K562 (cell line): Measurements from ENCODE around the gene MAGI1. TPM values are rescaled to one million over a fixed set of nuclear protein-coding genes. Genes with fewer than 3 reads are reported as not detected.

Experiments
- ATAC-seq: fragments of 200-7000 bp; cut with Tn5 transposase; 3 replicates; pipeline ENCODE4 v1.9.1; 2020; ENCODE audit warnings: moderate library complexity
- BruUV-seq: library from RNA; stranded (reverse); fragments of 400-500 nt; replicated peaks from 2 replicates; lab custom pipeline; 2021; lab: Mats Ljungman, UMichigan
- CTCF ChIA-PET: fragments of 300-600 bp; formaldehyde crosslinking; extraction: SDS; loops from one replicate; lab custom pipeline; 2021; ENCODE audit warnings: low intra/inter-chr PET ratio; lab: Yijun Ruan, JAX
- POLR2A ChIA-PET: fragments of 300-600, 350-650 bp; sonication (Branson Sonifier 250); formaldehyde crosslinking; extraction: SDS; loops from one replicate; lab custom pipeline; 2021; ENCODE audit warnings: antibody characterized with exemption, inconsistent platforms; lab: Yijun Ruan, JAX
- DNase-seq, 4 experiments: peaks; one replicate each; pipeline versions ENCODE4 v3.0.0 to v3.0.0-alpha.2; 2011 to 2018; ENCODE audit warnings: low spot score in 3 of 4, mixed read lengths in 3 of 4; ENCODE audit errors: extremely low read depth in 1 of 4
- FAIRE-seq: peaks from 2 replicates; lab custom pipeline; 2011; peaks lifted over from hg19 to GRCh38; lab: Jason Lieb, UNC
- H2AFZ ChIP-seq: 2 replicates; pipeline ENCODE4 v1.6.0; 2011; ENCODE audit warnings: low read depth, low read length, control low read depth, inconsistent platforms
- H3K27ac ChIP-seq: fragments of 200-600 bp; 3 replicates; pipeline ENCODE4 v1.8.0; 2011; ENCODE audit warnings: low read depth, mild to moderate bottlenecking, control low read depth, inconsistent platforms, low read length, moderate library complexity, mixed read lengths; ENCODE audit errors: extremely low read depth
- H3K27me3 ChIP-seq, 2 experiments: fragments of 300-600 bp in 1 of 2; 2 replicates in 1 of 2; 3 replicates in 1 of 2; pipeline versions ENCODE4 v1.6.0 to v1.8.0; 2011; ENCODE audit warnings: inconsistent platforms in 2 of 2, low read length in 2 of 2, mild to moderate bottlenecking in 1 of 2, mixed read lengths in 1 of 2, moderate library complexity in 1 of 2; ENCODE audit not compliant: control insufficient read depth in 2 of 2, insufficient read depth in 2 of 2
- H3K36me3 ChIP-seq: fragments of 300-600 bp; 3 replicates; pipeline ENCODE4 v1.8.0; 2011; ENCODE audit warnings: mild to moderate bottlenecking, low read length, inconsistent platforms; ENCODE audit not compliant: control insufficient read depth, insufficient read depth
- H3K4me1 ChIP-seq, 2 experiments: fragments of 200-600 bp in 1 of 2; replicated peaks in 1 of 2; 2 replicates in 1 of 2; 3 replicates in 1 of 2; pipeline versions ENCODE4 v1.5.1 to v1.8.0; 2011; ENCODE audit warnings: inconsistent platforms in 2 of 2, low read length in 2 of 2, mild to moderate bottlenecking in 1 of 2, mixed read lengths in 1 of 2, moderate library complexity in 1 of 2; ENCODE audit not compliant: control insufficient read depth in 2 of 2, insufficient read depth in 2 of 2
- H3K4me2 ChIP-seq: 2 replicates; pipeline ENCODE4 v1.6.1; 2011; ENCODE audit warnings: low read length, control low read depth, inconsistent platforms, mixed read lengths; ENCODE audit not compliant: insufficient read depth
- H3K4me3 ChIP-seq: fragments of 200-600 bp; sonication (generic), shearing (Covaris generic); 2 replicates; pipeline ENCODE4 v1.5.1; 2016; ENCODE audit warnings: control low read depth, inconsistent platforms
- H3K79me2 ChIP-seq: fragments of 200-600 bp; 3 replicates; pipeline ENCODE4 v1.8.0; 2011; ENCODE audit warnings: low read length, inconsistent platforms; ENCODE audit not compliant: control insufficient read depth, insufficient read depth
- H3K9ac ChIP-seq, 2 experiments: 2 replicates each; pipeline versions ENCODE4 v1.6.0 to v1.6.1; 2011; ENCODE audit warnings: low read depth in 2 of 2, low read length in 2 of 2, control low read depth in 1 of 2, inconsistent platforms in 1 of 2, mild to moderate bottlenecking in 1 of 2, mixed read lengths in 1 of 2; ENCODE audit not compliant: insufficient read depth in 1 of 2
- H3K9me1 ChIP-seq: one replicate; pipeline ENCODE4 v1.6.0; 2011; ENCODE audit warnings: inconsistent platforms, mild to moderate bottlenecking, low read length, moderate library complexity; ENCODE audit not compliant: control insufficient read depth, insufficient read depth
- H3K9me3 ChIP-seq: replicated peaks from 2 replicates; pipeline ENCODE4 v1.5.1; 2011; ENCODE audit warnings: low read depth, low read length, inconsistent platforms; ENCODE audit not compliant: control insufficient read depth, insufficient read depth
- H4K20me1 ChIP-seq: replicated peaks from 2 replicates; pipeline ENCODE4 v1.6.1; 2011; ENCODE audit warnings: low read length, inconsistent platforms, mixed read lengths; ENCODE audit not compliant: control insufficient read depth, insufficient read depth
- CCAR2 ChIP-seq: fragments of 200-400 bp; formaldehyde crosslinking; IDR thresholded peaks from 2 replicates; pipeline ENCODE4 v1.6.1; 2017; ENCODE audit warnings: mild to moderate bottlenecking, low read depth, low read length
- EP300 ChIP-seq: IDR thresholded peaks from 2 replicates; pipeline ENCODE4 v1.6.1; 2012; ENCODE audit warnings: low read length, improper control_type of control experiment
- KDM4B ChIP-seq, 2 experiments: fragments of 450-650 bp in 1 of 2; sonication (generic) in 1 of 2; IDR thresholded peaks; 2 replicates each; pipeline ENCODE4 v1.6.1; 2016 to 2017; ENCODE audit warnings: borderline replicate concordance in 2 of 2, antibody characterized with exemption in 1 of 2, low read depth in 1 of 2, mild to moderate bottlenecking in 1 of 2
- MEF2A ChIP-seq: IDR thresholded peaks from 2 replicates; pipeline ENCODE4 v1.6.1; 2011; ENCODE audit warnings: low read depth, mild to moderate bottlenecking, low read length, moderate library complexity; ENCODE audit not compliant: control insufficient read depth
- PHF21A ChIP-seq: fragments of 450-650 bp; IDR thresholded peaks from 2 replicates; pipeline ENCODE4 v1.6.1; 2017; ENCODE audit warnings: low read depth, borderline replicate concordance
- RB1 ChIP-seq: fragments of 450-650 bp; IDR thresholded peaks from 2 replicates; pipeline ENCODE4 v1.6.1; 2017; ENCODE audit warnings: low read depth, mild to moderate bottlenecking
- SAFB2 ChIP-seq: fragments of 200-400 bp; formaldehyde crosslinking; IDR thresholded peaks from 2 replicates; pipeline ENCODE4 v1.6.1; 2018; ENCODE audit warnings: borderline replicate concordance, low read length, low read depth, moderate library complexity; ENCODE audit not compliant: severe bottlenecking
- SREBF2 ChIP-seq: sonication (generic); formaldehyde crosslinking; IDR thresholded peaks from 2 replicates; pipeline ENCODE4 v1.4.0; 2020; ENCODE audit warnings: mild to moderate bottlenecking, missing genetic modification reagents
- TEAD2 ChIP-seq: fragments of 450-650 bp; IDR thresholded peaks from 2 replicates; pipeline ENCODE4 v1.6.1; 2016; ENCODE audit warnings: missing genetic modification characterization, control low read depth, missing compliant biosample characterization
- WGBS: fragments of 100-300 bp; shearing (Covaris generic); methylation state at CpG from one replicate; pipeline ENCODE4 v1.1.6; 2016; ENCODE audit warnings: low coverage, mixed read lengths; ENCODE audit not compliant: insufficient coverage; ENCODE audit errors: missing lambda C conversion rate; 5-methylcytosine and 5-hydroxymethylcytosine counted together
- in situ Hi-C: fragments of 300-500 bp; cut with MboI; formaldehyde crosslinking; loops from 4 replicates; pipeline ENCODE4 v1.15.0; 2018; ENCODE audit warnings: inconsistent platforms, mixed read lengths
- intact Hi-C: fragments of 100-400 bp; cut with micrococcal nuclease; formaldehyde crosslinking; loops from 2 replicates; pipeline ENCODE4 v1.14.2; 2022
- polyA plus RNA-seq, 8 experiments: library from polyadenylated mRNA; depleted of rRNA in 4 of 8; stranded (reverse) in 5 of 8; unstranded in 3 of 8; fragments of >200 nt; fragmentation: Nextera tagmentation in 2 of 8; fragmentation: Illumina TruSeq in 1 of 8; extraction: Ambion mirVana in 2 of 8; extraction: Trizol in 1 of 8; gene quantifications; 2 replicates each; pipeline versions ENCODE4 v1.2.1 to v1.2.3, GENCODE V29; 2011 to 2014; ENCODE audit warnings: inconsistent platforms in 1 of 8, missing spikeins in 1 of 8
- total RNA-seq, 7 experiments: library from RNA; depleted of rRNA in 6 of 7; stranded (reverse); fragments of >200 nt in 6 of 7; fragmentation: Illumina TruSeq in 2 of 7; extraction: Trizol in 2 of 7; gene quantifications; 2 replicates each; pipeline versions ENCODE4 v1.2.1 to v1.2.3, GENCODE V29; 2011 to 2021; ENCODE audit warnings: low replicate concordance in 1 of 7
- TF ChIP-seq, protein P1 (sequence below): fragments of 450-650 bp; IDR thresholded peaks from 2 replicates; pipeline ENCODE4 v1.6.1; 2017; ENCODE audit warnings: mild to moderate bottlenecking, moderate library complexity
- TF ChIP-seq, protein P2 (sequence below): fragments of 250-450 bp; sonication (Bioruptor Pico); IDR thresholded peaks from 2 replicates; pipeline ENCODE4 v1.5.0; 2022; ENCODE audit warnings: mild to moderate bottlenecking
- TF ChIP-seq, protein P3 (sequence below): fragments of 250-450 bp; sonication (Bioruptor Pico); IDR thresholded peaks from 2 replicates; pipeline ENCODE4 v1.4.0; 2020; ENCODE audit warnings: borderline replicate concordance

Gene MAGI1
- total and polyA plus RNA-seq, 9 of the 15 experiments (the other 6 are each of a cell fraction or from before 2014, with no cell fraction given): 7.8 to 59.4 (median 43.2) TPM

DNA sequence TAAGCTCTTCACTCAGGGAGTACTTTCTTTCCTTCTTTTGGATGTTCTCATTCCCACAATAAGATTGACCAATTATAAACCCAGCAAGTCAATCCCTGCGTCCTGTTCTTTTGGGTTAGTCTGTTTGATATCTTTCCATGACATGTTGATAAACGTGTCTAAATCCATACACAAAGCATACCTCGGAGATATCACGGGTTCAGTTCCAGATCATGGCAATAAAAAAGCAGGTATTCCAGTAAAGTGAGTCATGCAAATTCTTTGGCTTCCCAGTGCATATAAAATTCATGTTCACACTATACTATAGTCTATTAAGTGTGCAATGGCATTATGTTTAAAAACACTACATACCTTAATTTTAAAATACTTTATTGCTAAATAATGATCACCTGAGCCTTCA is 667.7 kb downstream of the MAGI1 start:
- no peaks in the 10 kb centered on the region for H3K9me1 ChIP-seq
- H3K4me3 ChIP-seq: no peak overlapping the region
- no peak for DNase-seq
- CTCF ChIA-PET: no interaction called here
- in situ Hi-C loops: no loop called here
- no peaks in the 10 kb centered on the region for H3K4me1 ChIP-seq
- POLR2A ChIA-PET: no interaction called here
- 59% methylated on average over 4 of the region's 4 CpGs for WGBS
- H4K20me1 ChIP-seq: no peaks in the 10 kb centered on the region
- no peaks in the 10 kb centered on the region for H3K79me2 ChIP-seq
- no TSS peak for BruUV-seq
- intact Hi-C loops: no loop called here
- no peak overlapping the region for H3K27ac ChIP-seq
- FAIRE-seq: no peak
- H3K9me3 ChIP-seq: no peaks in the 10 kb centered on the region
- no peaks in the 10 kb centered on the region for H3K27me3 ChIP-seq
- no peak for ATAC-seq
- no peak overlapping the region for H2AFZ ChIP-seq
- H3K4me2 ChIP-seq: no peak overlapping the region
- H3K9ac ChIP-seq: no peak overlapping the region
- TF ChIP-seq, protein P1, sequence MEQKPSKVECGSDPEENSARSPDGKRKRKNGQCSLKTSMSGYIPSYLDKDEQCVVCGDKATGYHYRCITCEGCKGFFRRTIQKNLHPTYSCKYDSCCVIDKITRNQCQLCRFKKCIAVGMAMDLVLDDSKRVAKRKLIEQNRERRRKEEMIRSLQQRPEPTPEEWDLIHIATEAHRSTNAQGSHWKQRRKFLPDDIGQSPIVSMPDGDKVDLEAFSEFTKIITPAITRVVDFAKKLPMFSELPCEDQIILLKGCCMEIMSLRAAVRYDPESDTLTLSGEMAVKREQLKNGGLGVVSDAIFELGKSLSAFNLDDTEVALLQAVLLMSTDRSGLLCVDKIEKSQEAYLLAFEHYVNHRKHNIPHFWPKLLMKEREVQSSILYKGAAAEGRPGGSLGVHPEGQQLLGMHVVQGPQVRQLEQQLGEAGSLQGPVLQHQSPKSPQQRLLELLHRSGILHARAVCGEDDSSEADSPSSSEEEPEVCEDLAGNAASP: no peak
- TF ChIP-seq RB1 (no peak), MEF2A (no peak), CCAR2 (no peak), PHF21A (no peak), SREBF2 (CRISPR knock-in tag) (no peak), EP300 (no peak), TEAD2 (tag) (no peak), SAFB2 (no peak), KDM4B (IDR thresholded peaks at IDR 0.05; ENCODE audit: borderline replicate concordance in 2 of 2, low read depth in 1 of 2) (no peak)
- TF ChIP-seq, protein P2, sequence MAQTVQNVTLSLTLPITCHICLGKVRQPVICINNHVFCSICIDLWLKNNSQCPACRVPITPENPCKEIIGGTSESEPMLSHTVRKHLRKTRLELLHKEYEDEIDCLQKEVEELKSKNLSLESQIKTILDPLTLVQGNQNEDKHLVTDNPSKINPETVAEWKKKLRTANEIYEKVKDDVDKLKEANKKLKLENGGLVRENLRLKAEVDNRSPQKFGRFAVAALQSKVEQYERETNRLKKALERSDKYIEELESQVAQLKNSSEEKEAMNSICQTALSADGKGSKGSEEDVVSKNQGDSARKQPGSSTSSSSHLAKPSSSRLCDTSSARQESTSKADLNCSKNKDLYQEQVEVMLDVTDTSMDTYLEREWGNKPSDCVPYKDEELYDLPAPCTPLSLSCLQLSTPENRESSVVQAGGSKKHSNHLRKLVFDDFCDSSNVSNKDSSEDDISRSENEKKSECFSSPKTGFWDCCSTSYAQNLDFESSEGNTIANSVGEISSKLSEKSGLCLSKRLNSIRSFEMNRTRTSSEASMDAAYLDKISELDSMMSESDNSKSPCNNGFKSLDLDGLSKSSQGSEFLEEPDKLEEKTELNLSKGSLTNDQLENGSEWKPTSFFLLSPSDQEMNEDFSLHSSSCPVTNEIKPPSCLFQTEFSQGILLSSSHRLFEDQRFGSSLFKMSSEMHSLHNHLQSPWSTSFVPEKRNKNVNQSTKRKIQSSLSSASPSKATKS (CRISPR knock-in tag): no peak
- TF ChIP-seq, protein P3, sequence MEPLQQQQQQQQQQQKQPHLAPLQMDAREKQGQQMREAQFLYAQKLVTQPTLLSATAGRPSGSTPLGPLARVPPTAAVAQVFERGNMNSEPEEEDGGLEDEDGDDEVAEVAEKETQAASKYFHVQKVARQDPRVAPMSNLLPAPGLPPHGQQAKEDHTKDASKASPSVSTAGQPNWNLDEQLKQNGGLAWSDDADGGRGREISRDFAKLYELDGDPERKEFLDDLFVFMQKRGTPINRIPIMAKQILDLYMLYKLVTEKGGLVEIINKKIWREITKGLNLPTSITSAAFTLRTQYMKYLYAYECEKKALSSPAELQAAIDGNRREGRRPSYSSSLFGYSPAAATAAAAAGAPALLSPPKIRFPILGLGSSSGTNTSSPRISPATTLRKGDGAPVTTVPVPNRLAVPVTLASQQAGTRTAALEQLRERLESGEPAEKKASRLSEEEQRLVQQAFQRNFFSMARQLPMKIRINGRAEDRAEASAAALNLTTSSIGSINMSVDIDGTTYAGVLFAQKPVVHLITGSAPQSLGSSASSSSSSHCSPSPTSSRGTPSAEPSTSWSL (CRISPR knock-in tag): no peak
- H3K36me3 ChIP-seq: peaks cover 20% of the 10 kb centered on the region; the same call in 1 of the 3 replicates
